OCI-LY7 (cell line): ENCODE results near the gene PSMD4.

ENCODE experiments used
- CTCF ChIP-seq: fragments of 200-600 bp; sonication (generic); conservative IDR thresholded peaks from 2 replicates; pipeline ENCODE4 v1.5.1; 2014; ENCODE audit warnings: mild to moderate bottlenecking, antibody characterized with exemption, low read length, moderate library complexity, mixed read lengths
- EZH2phosphoT487 ChIP-seq: fragments of 200-600 bp; sonication (generic); IDR thresholded peaks from 2 replicates; pipeline ENCODE4 v1.6.1; 2018; ENCODE audit warnings: low read depth, borderline replicate concordance, mild to moderate bottlenecking, mixed run types, antibody characterized with exemption, low read length, moderate library complexity, mixed read lengths

- TF ChIP-seq CTCF, result no peak
- TF ChIP-seq EZH2phosphoT487, result no peak
Measured at GRCh38 chr1:151288502-151288901, 34.0 kb downstream of the PSMD4 start.
